Uterus (tissue), 4 donors: ENCODE measurements around the gene ADCY5. TPM values are rescaled to one million over a fixed set of nuclear protein-coding genes. Genes with fewer than 3 reads are reported as not detected.

Experiments used
- DNase-seq, 2 donors: peaks; one replicate each; pipeline ENCODE4 v3.0.0-alpha.2; 2019 to 2020
- H3K27ac ChIP-seq, 2 donors: fragments of 200-600 bp; sonication (generic); 1 replicate in 1 of 2; 2 replicates in 1 of 2; pipeline ENCODE4 v1.5.1; 2016 to 2018
- H3K27me3 ChIP-seq, 2 donors: fragments of 200-600 bp; sonication (generic); one replicate each; pipeline ENCODE4 v1.5.1; 2018 to 2019; ENCODE audit warnings: control low read depth in 1 of 2
- H3K36me3 ChIP-seq, 2 donors: fragments of 200-600 bp; sonication (generic); one replicate each; pipeline ENCODE4 v1.5.1; 2019; ENCODE audit warnings: control low read depth in 1 of 2
- H3K4me1 ChIP-seq, 2 donors: fragments of 200-600 bp; sonication (generic); one replicate each; pipeline ENCODE4 v1.5.1; 2018 to 2019; ENCODE audit warnings: control low read depth in 1 of 2
- H3K4me3 ChIP-seq, 2 donors: fragments of 200-600 bp; sonication (generic); 1 replicate in 1 of 2; 2 replicates in 1 of 2; pipeline ENCODE4 v1.5.1; 2018 to 2019; ENCODE audit warnings: mild to moderate bottlenecking in 1 of 2
- H3K9me3 ChIP-seq, 2 donors: fragments of 200-600 bp; sonication (generic); one replicate each; pipeline ENCODE4 v1.5.1; 2019; ENCODE audit warnings: control low read depth in 1 of 2
- POLR2A ChIP-seq, 2 donors: fragments of 450-650 bp; IDR thresholded peaks; one replicate each; pipeline ENCODE4 v1.6.1; 2016; ENCODE audit warnings: antibody characterized with exemption in 2 of 2, mild to moderate bottlenecking in 1 of 2, moderate library complexity in 1 of 2
- intact Hi-C: fragments of 100-400 bp; cut with DNase I; formaldehyde crosslinking; loops from one replicate; pipeline ENCODE4 v1.15.1; 2023; ENCODE audit warnings: low total_unique reads
- total RNA-seq, 4 donors: library from RNA; depleted of rRNA in 3 of 4; stranded (reverse); fragments of >200 nt in 3 of 4; gene quantifications; one replicate each; pipeline versions ENCODE4 v1.1.0 to v1.2.4, GENCODE V29; 2014 to 2023
- TF ChIP-seq, protein P1 (sequence below), 4 experiments: fragments of 200-600 bp in 2 of 4; fragments of 450-650 bp in 2 of 4; sonication (generic) in 2 of 4; IDR thresholded peaks; one replicate each; pipeline ENCODE4 v1.5.1; 2016 to 2019; ENCODE audit warnings: antibody characterized with exemption in 4 of 4, mild to moderate bottlenecking in 2 of 4, moderate library complexity in 1 of 4
- donor health status: DM: yes; HTN: yes; CAD: no.

ADCY5 gene
- total RNA-seq, 4 donors from 2014 or later = 21.1 to 43.5 (median 34.7) TPM

DNA sequence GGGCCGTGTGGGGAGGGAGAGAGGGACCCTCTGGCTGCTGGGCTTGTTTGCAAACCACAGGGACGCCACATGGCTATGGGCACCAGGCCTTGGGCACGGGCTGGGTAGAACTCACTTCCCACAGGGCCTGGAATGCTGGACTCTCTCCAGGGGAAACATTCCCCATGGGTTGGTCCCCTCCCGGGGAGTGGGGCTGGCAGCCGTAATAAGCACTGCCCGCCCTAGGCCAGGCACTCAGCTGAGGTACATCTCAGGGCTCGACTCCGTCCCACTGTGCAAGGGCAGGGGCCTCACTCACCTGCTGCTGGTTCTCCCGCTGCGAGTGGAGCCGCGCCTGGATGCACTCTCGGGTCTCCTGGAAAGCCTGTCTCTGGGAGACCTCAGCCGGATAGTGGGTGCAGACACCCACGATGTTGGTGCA lies 96.7 kb downstream of the ADCY5 start:
- TF ChIP-seq, protein P1, sequence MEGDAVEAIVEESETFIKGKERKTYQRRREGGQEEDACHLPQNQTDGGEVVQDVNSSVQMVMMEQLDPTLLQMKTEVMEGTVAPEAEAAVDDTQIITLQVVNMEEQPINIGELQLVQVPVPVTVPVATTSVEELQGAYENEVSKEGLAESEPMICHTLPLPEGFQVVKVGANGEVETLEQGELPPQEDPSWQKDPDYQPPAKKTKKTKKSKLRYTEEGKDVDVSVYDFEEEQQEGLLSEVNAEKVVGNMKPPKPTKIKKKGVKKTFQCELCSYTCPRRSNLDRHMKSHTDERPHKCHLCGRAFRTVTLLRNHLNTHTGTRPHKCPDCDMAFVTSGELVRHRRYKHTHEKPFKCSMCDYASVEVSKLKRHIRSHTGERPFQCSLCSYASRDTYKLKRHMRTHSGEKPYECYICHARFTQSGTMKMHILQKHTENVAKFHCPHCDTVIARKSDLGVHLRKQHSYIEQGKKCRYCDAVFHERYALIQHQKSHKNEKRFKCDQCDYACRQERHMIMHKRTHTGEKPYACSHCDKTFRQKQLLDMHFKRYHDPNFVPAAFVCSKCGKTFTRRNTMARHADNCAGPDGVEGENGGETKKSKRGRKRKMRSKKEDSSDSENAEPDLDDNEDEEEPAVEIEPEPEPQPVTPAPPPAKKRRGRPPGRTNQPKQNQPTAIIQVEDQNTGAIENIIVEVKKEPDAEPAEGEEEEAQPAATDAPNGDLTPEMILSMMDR (IDR thresholded peaks at IDR 0.05) = no peak
- no peak for TF ChIP-seq POLR2A (IDR thresholded peaks at IDR 0.05)
- no peaks in the 10 kb centered on the region for H3K9me3 ChIP-seq
- no peaks in the 10 kb centered on the region for H3K36me3 ChIP-seq
- no peak overlapping the region for H3K27ac ChIP-seq
- intact Hi-C loops = no loop called here
- H3K4me1 ChIP-seq = no peaks in the 10 kb centered on the region
- DNase-seq = no peak
- no peak overlapping the region for H3K4me3 ChIP-seq
- no peaks in the 10 kb centered on the region for H3K27me3 ChIP-seq

DNA sequence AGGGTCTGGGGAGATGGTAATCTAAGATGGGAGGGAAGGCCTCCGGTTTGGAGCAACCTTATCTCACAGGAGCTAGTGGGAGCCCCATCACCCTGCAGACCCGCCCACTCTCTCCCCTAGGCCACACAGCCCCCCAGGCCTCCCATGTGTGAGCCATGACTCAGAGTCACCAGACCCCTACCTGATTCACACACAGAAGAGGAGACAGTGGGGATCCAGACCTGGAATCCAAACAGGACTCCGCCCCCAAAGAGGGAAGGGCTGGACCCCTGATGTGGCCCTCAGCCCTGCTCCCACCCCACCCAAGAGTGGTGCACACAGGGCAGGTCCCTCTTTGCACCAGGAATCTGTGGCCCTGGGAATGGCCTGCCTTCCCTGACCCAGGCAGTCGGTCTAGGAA lies 97.4 kb downstream of the ADCY5 start:
- Histone ChIP-seq H3K27ac (no peak overlapping the region), H3K9me3 (no peaks in the 10 kb centered on the region), H3K27me3 (no peaks in the 10 kb centered on the region), H3K36me3 (no peaks in the 10 kb centered on the region), H3K4me3 (no peak overlapping the region), H3K4me1 (no peaks in the 10 kb centered on the region)
- intact Hi-C loops = no loop called here
- no peak for TF ChIP-seq POLR2A (IDR thresholded peaks at IDR 0.05)
- TF ChIP-seq, protein P1 (IDR thresholded peaks at IDR 0.05) = no peak
- DNase-seq = no peak

DNA sequence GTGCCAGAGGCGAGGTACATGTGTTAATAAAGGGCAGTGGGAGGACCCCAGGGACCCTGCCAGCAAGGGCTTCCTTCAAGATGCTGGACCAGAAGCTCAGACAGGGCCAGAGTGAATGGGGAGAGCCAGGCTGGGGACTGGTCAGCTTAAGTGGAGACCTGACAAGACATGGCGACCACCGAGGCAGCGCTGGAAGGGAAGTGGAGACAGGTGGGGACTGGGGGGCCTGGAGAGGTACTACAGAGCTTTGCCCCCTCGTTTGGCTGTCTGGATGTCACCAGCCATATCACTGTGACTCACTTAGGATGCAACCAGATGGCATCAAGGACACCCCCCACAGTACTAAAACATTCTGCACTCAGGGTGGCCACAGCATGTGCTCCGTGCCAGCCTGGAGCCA lies 97.9 kb downstream of the ADCY5 start:
- intact Hi-C loops = no loop called here
- H3K27me3 ChIP-seq = no peaks in the 10 kb centered on the region
- no peak overlapping the region for H3K4me3 ChIP-seq
- no peak for DNase-seq
- no peaks in the 10 kb centered on the region for H3K4me1 ChIP-seq
- no peak for TF ChIP-seq POLR2A (IDR thresholded peaks at IDR 0.05)
- TF ChIP-seq, protein P1 (IDR thresholded peaks at IDR 0.05) = no peak
- H3K27ac ChIP-seq = no peak overlapping the region
- no peaks in the 10 kb centered on the region for H3K36me3 ChIP-seq
- H3K9me3 ChIP-seq = no peaks in the 10 kb centered on the region

DNA sequence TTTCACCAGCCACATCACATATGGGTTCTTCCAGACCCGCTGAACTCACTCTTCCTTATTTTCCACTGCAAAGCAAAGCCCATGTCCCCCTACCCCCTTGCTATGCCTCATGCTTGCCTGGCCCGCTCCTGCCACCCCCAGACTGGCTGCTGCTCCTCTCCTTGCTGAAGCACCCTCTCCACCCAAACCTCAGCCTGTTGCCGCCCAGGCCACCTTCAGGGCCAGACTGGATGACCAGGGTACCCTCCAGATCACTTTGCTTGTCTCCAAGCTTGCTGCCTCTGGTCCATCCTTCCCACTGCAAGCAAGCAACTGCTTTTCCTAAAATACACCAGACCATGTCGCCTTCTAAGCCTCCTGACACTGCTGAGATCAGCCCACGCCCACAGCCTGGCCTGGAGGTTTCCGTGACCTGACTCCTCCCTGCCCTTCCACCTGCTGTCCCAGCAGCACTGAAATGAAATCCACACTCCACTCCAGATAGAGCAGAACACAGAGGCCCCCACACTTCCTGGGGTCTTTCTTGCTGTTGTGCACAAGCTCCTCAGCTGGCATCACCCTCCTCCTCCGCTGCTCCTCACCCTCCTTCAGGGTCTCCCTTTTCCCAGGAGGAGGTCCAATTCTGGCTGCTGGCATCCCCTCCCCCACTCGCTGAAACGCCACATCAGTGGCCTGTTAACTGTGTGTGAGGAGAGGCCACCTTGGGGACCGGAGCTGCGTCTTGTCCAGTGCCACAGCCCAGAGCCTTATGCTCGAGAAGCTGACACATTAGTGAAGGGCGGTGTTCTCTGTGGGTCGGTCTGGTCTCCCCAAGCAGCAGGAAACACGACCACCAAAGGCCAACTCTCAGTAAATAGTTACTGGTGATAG lies 99.1 kb downstream of the ADCY5 start:
- DNase-seq = no peak
- Histone ChIP-seq H3K4me3 (no peak overlapping the region), H3K36me3 (no peaks in the 10 kb centered on the region), H3K4me1 (no peaks in the 10 kb centered on the region), H3K27ac (no peak overlapping the region), H3K9me3 (no peaks in the 10 kb centered on the region), H3K27me3 (no peaks in the 10 kb centered on the region)
- intact Hi-C loops = loop anchor here (10.0 kb wide), 1 partner anchor 105 kb away; no protein-coding TSS in a partner anchor
- no peak for TF ChIP-seq POLR2A (IDR thresholded peaks at IDR 0.05)

DNA sequence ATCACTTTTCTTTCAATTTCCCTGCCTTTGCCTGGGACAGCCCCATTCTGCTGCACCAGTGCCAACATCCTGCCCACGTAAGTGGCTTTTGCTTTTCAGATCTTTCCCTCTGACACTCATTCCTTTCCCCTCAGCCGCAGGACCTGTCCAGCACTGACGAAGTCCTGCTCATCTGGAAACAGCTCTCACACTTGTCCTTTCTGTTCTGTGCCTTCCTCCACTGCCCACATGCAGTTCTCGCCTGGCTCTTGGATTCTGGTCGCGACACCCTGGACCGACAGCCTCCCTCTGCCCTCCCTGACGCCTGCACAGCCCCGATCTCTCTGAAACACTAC lies 99.7 kb downstream of the ADCY5 start:
- H3K4me3 ChIP-seq = no peak overlapping the region
- no peak overlapping the region for H3K27ac ChIP-seq
- no peaks in the 10 kb centered on the region for H3K9me3 ChIP-seq
- TF ChIP-seq POLR2A (IDR thresholded peaks at IDR 0.05) = no peak
- intact Hi-C loops = loop anchor here (10.0 kb wide), 1 partner anchor 106 kb away; no protein-coding TSS in a partner anchor
- H3K4me1 ChIP-seq = no peaks in the 10 kb centered on the region
- H3K27me3 ChIP-seq = no peaks in the 10 kb centered on the region
- no peak for DNase-seq
- no peaks in the 10 kb centered on the region for H3K36me3 ChIP-seq

GRCh38 chr3:123348471-123349200 lies 100.3 kb downstream of the ADCY5 start:
- H3K4me1 ChIP-seq = no peaks in the 10 kb centered on the region
- H3K27me3 ChIP-seq = no peaks in the 10 kb centered on the region
- TF ChIP-seq, protein P1 (IDR thresholded peaks at IDR 0.05) = no peak
- H3K27ac ChIP-seq = no peak overlapping the region
- H3K36me3 ChIP-seq = no peaks in the 10 kb centered on the region
- no peak for DNase-seq
- intact Hi-C loops = loop anchor here (10.0 kb wide), 1 partner anchor 106 kb away; no protein-coding TSS in a partner anchor
- H3K9me3 ChIP-seq = no peaks in the 10 kb centered on the region
- H3K4me3 ChIP-seq = no peak overlapping the region
